CD4-positive, alpha-beta memory T cell (primary cell): Measurements from ENCODE around the gene ARMC2. TPM values are rescaled to one million over a fixed set of nuclear protein-coding genes. Genes with fewer than 3 reads are reported as not detected.

Source experiments
- CTCF ChIA-PET: fragments of 350-600 bp; sonication (Branson Sonifier 250); formaldehyde crosslinking; loops from one replicate; lab custom pipeline; 2021; ENCODE audit warnings: inconsistent platforms; ENCODE audit not compliant: partially characterized antibody; lab: Charles Lee
- POLR2A ChIA-PET: fragments of 350-600 bp; sonication (Branson Sonifier 250); formaldehyde crosslinking; loops from one replicate; lab custom pipeline; 2021; ENCODE audit not compliant: partially characterized antibody; lab: Charles Lee
- DNase-seq, 5 donors: peaks; one replicate each; pipeline versions ENCODE4 v3.0.0 to v3.0.0-alpha.2; 2020 to 2022; ENCODE audit warnings: mixed read lengths in 1 of 5
- H3K27ac ChIP-seq: one replicate; pipeline ENCODE4 v1.7.0; 2013; ENCODE audit warnings: low read depth, low read length
- H3K27me3 ChIP-seq: 2 replicates; pipeline ENCODE4 v1.7.0; 2013; ENCODE audit warnings: mild to moderate bottlenecking, low read length, moderate library complexity; ENCODE audit not compliant: insufficient read depth
- H3K36me3 ChIP-seq: 2 replicates; pipeline ENCODE4 v1.7.0; 2013; ENCODE audit warnings: mild to moderate bottlenecking, low read length, moderate library complexity; ENCODE audit not compliant: insufficient read depth
- H3K4me1 ChIP-seq: 2 replicates; pipeline ENCODE4 v1.7.0; 2013; ENCODE audit warnings: mild to moderate bottlenecking, low read length, moderate library complexity; ENCODE audit not compliant: insufficient read depth
- H3K4me3 ChIP-seq, 2 donors: one replicate each; pipeline ENCODE4 v1.7.0; 2013; ENCODE audit warnings: low read length in 2 of 2, mild to moderate bottlenecking in 1 of 2
- H3K9me3 ChIP-seq, 2 donors: one replicate each; pipeline ENCODE4 v1.7.0; 2013; ENCODE audit warnings: low read length in 2 of 2, control low read depth in 1 of 2; ENCODE audit not compliant: control insufficient read depth in 1 of 2
- H3K27ac Mint-ChIP-seq, 7 donors: one replicate each; pipeline ENCODE4 v1.8.0; 2020 to 2021; ENCODE audit warnings: mixed read lengths in 7 of 7, mild to moderate bottlenecking in 6 of 7, inconsistent platforms in 3 of 7, moderate library complexity in 3 of 7
- H3K27me3 Mint-ChIP-seq, 2 donors: one replicate each; pipeline ENCODE4 v1.8.0; 2020 to 2021; ENCODE audit warnings: mixed read lengths in 2 of 2
- H3K36me3 Mint-ChIP-seq, 2 donors: one replicate each; pipeline ENCODE4 v1.8.0; 2020 to 2021; ENCODE audit warnings: mixed read lengths in 2 of 2, inconsistent platforms in 1 of 2, mild to moderate bottlenecking in 1 of 2
- H3K4me1 Mint-ChIP-seq, 4 donors: one replicate each; pipeline ENCODE4 v1.8.0; 2020 to 2021; ENCODE audit warnings: mixed read lengths in 4 of 4, mild to moderate bottlenecking in 1 of 4
- H3K4me3 Mint-ChIP-seq, 8 donors: one replicate each; pipeline ENCODE4 v1.8.0; 2020 to 2021; ENCODE audit warnings: mixed read lengths in 8 of 8, mild to moderate bottlenecking in 7 of 8, moderate library complexity in 6 of 8, inconsistent platforms in 3 of 8
- H3K9me3 Mint-ChIP-seq, 8 donors: one replicate each; pipeline ENCODE4 v1.8.0; 2020 to 2021; ENCODE audit warnings: mixed read lengths in 8 of 8, mild to moderate bottlenecking in 5 of 8, inconsistent platforms in 3 of 8, moderate library complexity in 1 of 8
- intact Hi-C: fragments of 100-400 bp; cut with micrococcal nuclease; formaldehyde crosslinking; loops from one replicate; pipeline ENCODE4 v1.15.1; 2023
- polyA plus RNA-seq, 2 donors: library from polyadenylated mRNA; unstranded; fragments of 300-500 nt; fragmentation: Illumina TruSeq; gene quantifications; one replicate each; pipeline ENCODE4 v1.2.3, GENCODE V29; 2021
- total RNA-seq, 2 experiments: library from RNA; stranded (reverse); gene quantifications; one replicate each; pipeline ENCODE4 v1.2.3, GENCODE V29; 2021

Gene ARMC2
- total and polyA plus RNA-seq, 4 experiments from 2014 or later, result 3.2 to 11.2 (median 7.0) TPM

DNA sequence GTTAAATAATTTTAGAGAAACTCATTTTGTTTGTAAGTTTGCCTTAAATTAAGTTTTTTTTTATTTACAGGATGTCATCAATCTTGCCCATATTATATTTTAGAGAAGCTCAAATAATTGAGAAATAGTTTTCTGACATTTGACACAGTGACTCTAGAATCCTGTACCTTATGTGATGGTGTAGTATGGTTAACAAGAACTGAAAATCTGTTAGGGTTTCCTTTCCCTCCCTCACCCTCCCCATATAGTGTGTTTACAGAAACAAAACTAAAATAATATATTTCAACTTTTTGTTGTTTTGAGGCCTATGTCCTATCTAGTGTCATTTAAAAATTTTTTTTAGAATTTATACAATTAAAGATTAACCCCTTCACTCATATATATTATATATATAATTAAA lies 154.7 kb downstream of the ARMC2 start:
- Mint-ChIP-seq H3K27ac (peak overlapping the region in 1 of 7 donors; percentile 30), H3K9me3 (no peaks in the 10 kb centered on the region), H3K36me3 (peaks cover 28 to 33% of the 10 kb centered on the region in 2 donors), H3K27me3 (no peaks in the 10 kb centered on the region), H3K4me1 (peaks cover 36 to 64% (median 52%) of the 10 kb centered on the region in 4 donors), H3K4me3 (no peak overlapping the region)
- Histone ChIP-seq H3K4me3 (no peak overlapping the region), H3K9me3 (no peaks in the 10 kb centered on the region), H3K4me1 (peaks cover 44% of the 10 kb centered on the region), H3K27me3 (no peaks in the 10 kb centered on the region), H3K36me3 (peaks cover 21% of the 10 kb centered on the region), H3K27ac (no peak overlapping the region)
- intact Hi-C loops, result loop anchor here (10.0 kb wide), 2 partner anchors 482 to 1048 kb away; partner anchors contain the start of genes SEC63 and ZBTB24
- ChIA-PET POLR2A (no interaction called here), CTCF (interaction anchor here (0.9 to 1.4 kb wide), 3 partner anchors 17 to 91 kb away, joined by 3 to 7 read pairs (median 4); no protein-coding TSS in a partner anchor)
- DNase-seq, result no peak

DNA sequence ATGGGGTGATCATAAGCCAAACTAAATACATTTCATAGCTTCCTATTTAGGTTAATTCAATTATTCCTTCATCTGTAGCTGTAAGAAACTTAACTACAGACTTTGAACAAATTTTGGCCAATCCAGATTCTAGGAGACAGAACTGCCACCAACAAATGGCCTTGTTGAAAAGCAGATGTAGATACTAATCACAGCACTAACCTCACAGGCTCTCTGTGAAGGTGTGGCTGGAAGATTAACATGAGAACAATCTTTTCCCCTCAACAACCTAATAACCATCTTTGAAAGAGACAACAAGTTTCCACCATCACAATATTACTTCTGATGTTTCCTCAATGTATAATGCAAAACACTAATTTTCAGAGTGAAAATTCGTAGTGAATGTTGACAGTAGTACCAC lies 158.6 kb downstream of the ARMC2 start:
- ChIA-PET POLR2A (interaction anchor here (6.4 kb wide), 1 partner anchor 29 kb away, joined by 59 read pairs; no protein-coding TSS in a partner anchor), CTCF (interaction anchor here (1.3 to 6.0 kb wide), 2 partner anchors 8 to 66 kb away, joined by 5 to 61 read pairs; no protein-coding TSS in a partner anchor)
- Mint-ChIP-seq H3K9me3 (no peaks in the 10 kb centered on the region), H3K27me3 (no peaks in the 10 kb centered on the region), H3K4me1 (peaks cover 44 to 84% (median 60%) of the 10 kb centered on the region in 4 donors), H3K36me3 (peaks cover 1 to 18% of the 10 kb centered on the region in 2 donors), H3K4me3 (peak overlapping the region; percentile 79 to 100 (median 96)), H3K27ac (peak overlapping the region; percentile 0 to 81 (median 58))
- Histone ChIP-seq H3K9me3 (no peaks in the 10 kb centered on the region), H3K27ac (no peak overlapping the region), H3K36me3 (no peaks in the 10 kb centered on the region), H3K27me3 (no peaks in the 10 kb centered on the region), H3K4me1 (peaks cover 64% of the 10 kb centered on the region), H3K4me3 (no peak overlapping the region)
- no peak for DNase-seq
- intact Hi-C loops, result loop anchor here (5.0 to 10.0 kb wide), 4 partner anchors 105 to 1810 kb away; partner anchors contain the start of genes CDK19, SEC63 and ZBTB24

DNA sequence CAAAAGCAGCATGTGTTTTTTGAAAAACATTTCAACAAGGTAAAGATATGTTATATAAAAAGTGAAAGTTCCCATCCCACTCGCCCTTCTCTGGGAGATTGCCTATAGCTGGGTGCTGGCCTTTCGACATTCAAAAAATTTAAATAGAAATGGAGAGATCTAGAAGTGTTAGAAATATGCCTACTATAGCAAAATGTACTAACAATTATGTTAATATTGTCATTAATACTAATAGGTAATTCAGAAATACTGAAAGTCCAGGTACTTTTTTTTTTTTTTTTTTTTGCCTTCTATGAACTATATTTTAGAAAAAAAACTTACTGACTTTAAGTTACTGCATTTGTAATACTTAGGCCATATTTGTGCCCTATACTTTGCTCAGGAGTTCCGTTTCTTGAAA lies 159.3 kb downstream of the ARMC2 start:
- Histone ChIP-seq H3K36me3 (no peaks in the 10 kb centered on the region), H3K4me3 (peak overlapping the region in 1 of 2 donors; percentile 41), H3K27me3 (no peaks in the 10 kb centered on the region), H3K27ac (peak overlapping the region; percentile 96), H3K9me3 (no peaks in the 10 kb centered on the region), H3K4me1 (peaks cover 61% of the 10 kb centered on the region)
- Mint-ChIP-seq H3K27me3 (no peaks in the 10 kb centered on the region), H3K4me3 (peak overlapping the region; percentile 91 to 100 (median 96)), H3K4me1 (peaks cover 39 to 80% (median 57%) of the 10 kb centered on the region in 4 donors), H3K9me3 (no peaks in the 10 kb centered on the region), H3K36me3 (peaks cover 0 to 12% of the 10 kb centered on the region in 2 donors), H3K27ac (peak overlapping the region; percentile 73 to 100 (median 94))
- intact Hi-C loops, result loop anchor here (5.0 to 10.0 kb wide), 4 partner anchors 105 to 1810 kb away; partner anchors contain the start of genes CDK19, SEC63 and ZBTB24
- ChIA-PET CTCF (interaction anchor here (1.3 to 6.0 kb wide), 3 partner anchors 8 to 465 kb away, joined by 3 to 61 read pairs (median 5); no protein-coding TSS in a partner anchor), POLR2A (interaction anchor here (2.9 to 6.4 kb wide), 5 partner anchors 11 to 375 kb away, joined by 12 to 59 read pairs (median 32); partner anchors contain the start of gene CD164)
- no peak for DNase-seq

DNA sequence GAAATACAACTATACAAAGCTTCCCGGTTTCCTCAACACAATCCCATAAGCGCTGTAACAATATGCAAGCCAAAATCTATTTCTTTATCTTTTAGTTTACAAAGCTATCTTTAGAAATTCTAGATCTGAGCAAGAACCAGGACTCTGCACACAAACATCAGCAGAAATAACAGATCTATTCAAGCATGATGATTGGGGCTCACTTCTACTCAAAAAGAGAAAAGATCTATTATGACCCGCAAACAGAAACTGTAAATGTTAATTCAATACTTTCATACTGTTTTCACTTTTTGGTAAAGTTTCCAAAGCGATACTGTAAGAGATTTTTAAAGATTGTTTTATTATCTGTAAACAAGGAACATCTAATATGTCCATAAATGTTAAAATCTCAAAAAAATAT lies 159.8 kb downstream of the ARMC2 start:
- CTCF ChIA-PET, result interaction anchor here (0.7 to 6.0 kb wide), 3 partner anchors 65 to 466 kb away, joined by 3 to 61 read pairs (median 3); no protein-coding TSS in a partner anchor
- intact Hi-C loops, result loop anchor here (2.0 to 10.0 kb wide), 7 partner anchors 65 to 1809 kb away; partner anchors contain the start of genes CD164, CDK19, SEC63 and ZBTB24
- peak overlapping the region in 1 of 2 donors; percentile 86 for H3K4me3 ChIP-seq
- no peak for DNase-seq
- H3K4me1 ChIP-seq, result peaks cover 60% of the 10 kb centered on the region
- Mint-ChIP-seq H3K27me3 (no peaks in the 10 kb centered on the region), H3K4me1 (peaks cover 41 to 82% (median 59%) of the 10 kb centered on the region in 4 donors), H3K9me3 (no peaks in the 10 kb centered on the region), H3K27ac (peak overlapping the region; percentile 93 to 100 (median 95)), H3K36me3 (peaks cover 0 to 12% of the 10 kb centered on the region in 2 donors), H3K4me3 (peak overlapping the region; percentile 91 to 100 (median 96))
- POLR2A ChIA-PET, result interaction anchor here (1.0 to 6.4 kb wide), 11 partner anchors 11 to 449 kb away, joined by 4 to 59 read pairs (median 23); partner anchors contain the start of genes CD164, CEP57L1, FOXO3 and SESN1
- H3K36me3 ChIP-seq, result no peaks in the 10 kb centered on the region
- peak overlapping the region; percentile 96 for H3K27ac ChIP-seq
- H3K27me3 ChIP-seq, result no peaks in the 10 kb centered on the region
- no peaks in the 10 kb centered on the region for H3K9me3 ChIP-seq

DNA sequence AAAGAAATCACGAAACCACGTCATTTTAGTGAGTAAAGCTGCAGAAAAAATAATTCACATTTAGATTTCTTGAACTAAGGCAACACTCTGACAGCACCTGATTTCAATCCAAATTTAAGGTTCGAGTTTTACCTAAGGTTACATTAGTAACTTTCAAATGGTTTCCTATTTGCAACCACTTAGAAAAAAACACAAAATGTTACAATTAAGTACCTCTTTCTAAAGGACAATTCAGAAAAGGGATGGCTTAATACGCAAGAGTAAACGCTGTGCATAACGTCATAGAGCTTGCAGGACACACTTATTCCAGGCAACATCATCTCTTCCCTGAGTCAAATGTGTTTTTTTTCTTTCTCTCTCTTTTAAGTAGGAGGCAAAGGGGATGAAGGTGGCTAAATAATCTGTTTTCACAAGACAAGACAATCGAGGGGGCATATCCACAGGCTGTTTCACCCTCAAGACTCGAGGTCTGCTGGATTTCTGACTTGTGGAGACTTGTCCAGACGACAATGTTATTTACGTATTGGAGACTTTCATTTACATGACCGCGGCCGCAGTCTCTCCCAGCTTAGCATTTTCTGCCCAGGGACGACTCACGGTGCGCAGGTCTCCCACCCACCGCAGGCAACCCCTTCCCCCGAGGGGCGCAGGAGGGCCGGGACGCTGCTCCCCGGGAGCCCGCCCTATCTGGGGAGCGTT lies 160.5 kb downstream of the ARMC2 start:
- Mint-ChIP-seq H3K4me3 (peak overlapping the region; percentile 91 to 100 (median 96)), H3K4me1 (peaks cover 44 to 82% (median 60%) of the 10 kb centered on the region in 4 donors), H3K27me3 (no peaks in the 10 kb centered on the region), H3K9me3 (peaks cover 0 to under 1% (median 0%) of the 10 kb centered on the region in 8 donors), H3K36me3 (peaks cover 0 to 12% of the 10 kb centered on the region in 2 donors), H3K27ac (peak overlapping the region; percentile 93 to 100 (median 95))
- intact Hi-C loops, result loop anchor here (1.0 to 10.0 kb wide), 11 partner anchors 51 to 1809 kb away; partner anchors contain the start of genes ARMC2, CD164, CDK19 and CEP57L1
- DNase-seq, result peak; percentile 37 to 42 (median 41)
- POLR2A ChIA-PET, result interaction anchor here (1.0 to 6.4 kb wide), 17 partner anchors 10 to 450 kb away, joined by 3 to 59 read pairs (median 11); partner anchors contain the start of genes ARMC2, CD164, CEP57L1 and FOXO3
- CTCF ChIA-PET, result interaction anchor here (0.7 to 6.0 kb wide), 5 partner anchors 9 to 467 kb away, joined by 3 to 61 read pairs (median 3); partner anchors contain the start of gene SESN1
- Histone ChIP-seq H3K27ac (peak overlapping the region; percentile 96), H3K36me3 (no peaks in the 10 kb centered on the region), H3K4me3 (peak overlapping the region; percentile 77 to 86), H3K27me3 (no peaks in the 10 kb centered on the region), H3K9me3 (no peaks in the 10 kb centered on the region), H3K4me1 (peaks cover 64% of the 10 kb centered on the region)

DNA sequence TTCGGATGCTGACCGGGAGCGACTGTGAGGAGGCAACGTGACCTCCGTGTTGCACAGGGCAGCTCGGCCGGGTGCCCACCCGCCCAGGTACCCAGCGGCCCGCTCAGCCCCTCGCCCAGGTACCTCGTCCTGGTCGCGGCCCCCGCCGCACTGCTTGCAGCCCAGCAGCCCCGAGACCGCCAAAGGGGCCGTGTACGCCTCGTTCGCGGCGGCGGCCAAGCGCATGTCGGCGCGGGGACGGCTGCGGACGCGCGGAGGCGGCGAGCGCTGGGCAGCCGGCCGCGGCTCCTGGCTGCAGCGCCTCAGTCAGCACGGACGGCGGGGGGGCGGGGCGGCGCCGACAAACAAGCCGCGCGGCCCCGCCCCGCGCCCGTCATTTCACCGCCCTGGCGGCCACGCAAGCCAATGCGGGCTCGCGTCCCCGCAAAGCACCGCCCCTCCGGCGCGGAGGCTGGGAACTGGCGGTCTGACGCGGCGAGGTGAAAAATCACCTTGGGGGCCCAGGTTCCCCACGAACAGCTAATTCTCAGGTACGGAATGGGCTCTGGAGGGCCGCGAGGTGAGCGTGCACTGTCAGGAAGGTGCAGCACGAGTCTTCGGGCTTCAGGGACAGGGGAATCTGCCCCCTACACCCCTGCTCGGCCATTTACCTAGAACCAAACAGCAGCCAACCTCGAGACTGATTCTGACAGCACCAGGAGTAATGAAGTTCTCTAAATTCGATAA lies 161.2 kb downstream of the ARMC2 start:
- peak overlapping the region; percentile 77 to 86 for H3K4me3 ChIP-seq
- Mint-ChIP-seq H3K4me1 (peaks cover 47 to 81% (median 60%) of the 10 kb centered on the region in 4 donors), H3K9me3 (peaks cover 0 to 1% (median 0%) of the 10 kb centered on the region in 8 donors), H3K4me3 (peak overlapping the region; percentile 94 to 100 (median 98)), H3K27me3 (no peaks in the 10 kb centered on the region), H3K36me3 (peaks cover 0 to 12% of the 10 kb centered on the region in 2 donors), H3K27ac (peak overlapping the region; percentile 94 to 100 (median 100))
- peak overlapping the region; percentile 96 for H3K27ac ChIP-seq
- no peaks in the 10 kb centered on the region for H3K36me3 ChIP-seq
- H3K27me3 ChIP-seq, result no peaks in the 10 kb centered on the region
- no peaks in the 10 kb centered on the region for H3K9me3 ChIP-seq
- intact Hi-C loops, result loop anchor here (1.0 to 10.0 kb wide), 11 partner anchors 50 to 1808 kb away; partner anchors contain the start of genes ARMC2, CD164, CDK19 and CEP57L1
- CTCF ChIA-PET, result interaction anchor here (0.6 to 6.0 kb wide), 5 partner anchors 8 to 254 kb away, joined by 3 to 61 read pairs (median 4); partner anchors contain the start of gene SESN1
- peaks cover 67% of the 10 kb centered on the region for H3K4me1 ChIP-seq
- POLR2A ChIA-PET, result interaction anchor here (0.6 to 6.4 kb wide), 28 partner anchors 9 to 748 kb away, joined by 3 to 59 read pairs (median 4); partner anchors contain the start of genes ARMC2, CD164, CEP57L1 and FOXO3
- DNase-seq, result peak; percentile 90 to 92 (median 90)
